Measurements from ENCODE around the gene OSGEPL1.
"Not testable (repeated sequence)": the region's sequence is repeated elsewhere in the genome, so short reads cannot be mapped to it uniquely, and the experiment has no call there.

OSGEPL1 gene

GRCh38 chr2:189729430-189729829, 33.2 kb downstream of the OSGEPL1 start:
- no peak for DNase-seq

DNA sequence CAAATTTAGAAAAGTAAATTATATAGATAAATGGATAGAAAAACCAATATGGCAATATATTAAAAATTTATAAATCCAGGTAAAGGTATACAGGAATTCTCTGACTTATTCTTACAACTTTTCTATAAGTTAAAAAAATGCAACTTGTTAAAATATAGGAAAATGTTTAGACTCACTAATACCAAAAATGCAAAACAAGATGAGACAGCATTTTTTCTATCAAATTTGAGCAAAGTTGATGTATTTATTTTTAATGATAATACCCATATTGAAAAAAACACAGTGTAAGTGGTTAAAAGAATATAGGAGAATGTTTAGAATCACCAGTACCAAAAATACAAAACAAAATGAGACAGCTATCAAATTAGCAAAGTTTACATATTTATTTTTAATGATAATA, 35.7 kb downstream of the OSGEPL1 start:
- DNase-seq = no peak

- DNase-seq = no peak
These were observed 36.3 kb downstream of the OSGEPL1 start for GRCh38 chr2:189726271-189726670.

DNA sequence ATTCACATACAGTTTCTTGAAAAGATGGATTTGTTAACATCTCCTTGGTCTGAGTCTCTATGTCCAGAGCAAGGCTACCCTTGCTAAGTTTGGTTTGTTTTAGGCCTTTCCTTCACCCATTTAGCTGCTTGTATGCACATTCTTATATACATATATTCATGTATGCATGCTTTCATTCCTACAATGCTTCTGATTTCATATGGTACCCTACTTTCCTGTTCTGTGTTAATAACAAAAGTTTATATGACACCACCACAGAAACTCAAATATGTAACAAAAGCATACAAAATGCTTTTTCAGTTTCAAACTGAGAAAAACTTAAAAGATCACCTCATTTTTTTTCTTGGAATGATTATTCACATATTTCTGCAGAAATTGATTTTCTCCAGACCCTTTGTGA, 39.4 kb downstream of the OSGEPL1 start:
- no peak for DNase-seq

DNA sequence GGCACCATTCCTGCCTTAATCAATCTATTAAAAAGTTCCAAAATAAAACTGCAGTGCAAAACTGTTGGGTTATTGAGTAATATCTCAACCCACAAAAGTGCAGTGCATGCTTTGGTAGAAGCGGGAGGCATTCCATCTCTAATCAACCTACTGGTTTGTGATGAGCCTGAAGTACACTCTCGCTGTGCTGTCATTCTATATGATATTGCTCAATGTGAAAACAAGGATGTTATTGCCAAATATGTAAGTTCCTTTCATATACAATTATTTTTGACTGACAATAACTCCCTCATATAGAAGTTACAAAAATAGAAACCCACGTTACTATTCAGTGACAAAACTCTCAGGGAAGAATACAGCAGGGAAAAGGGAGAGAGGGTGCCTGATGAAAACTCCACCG, 43.0 kb downstream of the OSGEPL1 start:
- no peak for DNase-seq

- not testable (repeated sequence) for DNase-seq
These were observed 45.0 kb downstream of the OSGEPL1 start for GRCh38 chr2:189717593-189717992.

GRCh38 chr2:189709501-189710221, 52.9 kb downstream of the OSGEPL1 start:
- DNase-seq = no peak

- DNase-seq = no peak
These were observed 60.5 kb downstream of the OSGEPL1 start for GRCh38 chr2:189702071-189702470.

- no peak for DNase-seq
These were observed 61.9 kb downstream of the OSGEPL1 start for GRCh38 chr2:189700681-189701080.

GRCh38 chr2:189698020-189698887, 64.3 kb downstream of the OSGEPL1 start:
- no peak for DNase-seq

All from NCI-H2107 (cell line).